IPS-18a (cell line): ENCODE results near the gene DMD.

ENCODE experiments used
- H3K27ac ChIP-seq: one replicate; pipeline ENCODE4 v1.5.1; 2013; ENCODE audit warnings: low read length
- H3K27me3 ChIP-seq: one replicate; pipeline ENCODE4 v1.6.1; 2013; ENCODE audit warnings: mild to moderate bottlenecking, low read length; ENCODE audit not compliant: control insufficient read depth, insufficient read depth
- H3K36me3 ChIP-seq: one replicate; pipeline ENCODE4 v1.6.1; 2013; ENCODE audit warnings: low read depth, low read length; ENCODE audit not compliant: control insufficient read depth
- H3K4me1 ChIP-seq: one replicate; pipeline ENCODE4 v1.6.1; 2013; ENCODE audit warnings: low read depth, low read length; ENCODE audit not compliant: control insufficient read depth
- H3K4me3 ChIP-seq: one replicate; pipeline ENCODE4 v1.5.1; 2013; ENCODE audit warnings: low read length
- H3K9ac ChIP-seq: one replicate; pipeline ENCODE4 v1.6.1; 2013; ENCODE audit warnings: mild to moderate bottlenecking, low read length, moderate library complexity
- H3K9me3 ChIP-seq: one replicate; pipeline ENCODE4 v1.6.1; 2013; ENCODE audit warnings: low read depth, low read length; ENCODE audit not compliant: control insufficient read depth

Gene DMD

GRCh38 chrX:31929366-31929765 lies 1282.0 kb downstream of the DMD start:
- Histone ChIP-seq H3K9me3 (peaks cover 16% of the 10 kb centered on the region), H3K4me3 (no peak overlapping the region), H3K27ac (no peak overlapping the region), H3K4me1 (no peaks in the 10 kb centered on the region), H3K27me3 (no peaks in the 10 kb centered on the region), H3K36me3 (no peaks in the 10 kb centered on the region), H3K9ac (no peak overlapping the region)

GRCh38 chrX:31921236-31921635 lies 1290.1 kb downstream of the DMD start:
- no peak overlapping the region for H3K27ac ChIP-seq
- peaks cover 15% of the 10 kb centered on the region for H3K9me3 ChIP-seq
- no peak overlapping the region for H3K4me3 ChIP-seq
- H3K36me3 ChIP-seq: no peaks in the 10 kb centered on the region
- no peak overlapping the region for H3K9ac ChIP-seq
- no peaks in the 10 kb centered on the region for H3K27me3 ChIP-seq
- H3K4me1 ChIP-seq: no peaks in the 10 kb centered on the region

GRCh38 chrX:31909850-31910572 lies 1301.3 kb downstream of the DMD start:
- no peaks in the 10 kb centered on the region for H3K36me3 ChIP-seq
- H3K9me3 ChIP-seq: peaks cover 28% of the 10 kb centered on the region

GRCh38 chrX:31894152-31894551 lies 1317.2 kb downstream of the DMD start:
- Histone ChIP-seq H3K9ac (no peak overlapping the region), H3K36me3 (no peaks in the 10 kb centered on the region), H3K4me1 (no peaks in the 10 kb centered on the region)

More at GRCh38 chrX:31909850-31910572, 1301.3 kb downstream of the DMD start:
- Histone ChIP-seq H3K27ac (no peak overlapping the region), H3K27me3 (no peaks in the 10 kb centered on the region), H3K4me1 (no peaks in the 10 kb centered on the region), H3K4me3 (no peak overlapping the region), H3K9ac (no peak overlapping the region)

GRCh38 chrX:31893525-31893924 lies 1317.8 kb downstream of the DMD start:
- peaks cover 5% of the 10 kb centered on the region for H3K9me3 ChIP-seq
- no peaks in the 10 kb centered on the region for H3K4me1 ChIP-seq
- H3K36me3 ChIP-seq: no peaks in the 10 kb centered on the region
- H3K9ac ChIP-seq: no peak overlapping the region
- H3K4me3 ChIP-seq: no peak overlapping the region
- no peaks in the 10 kb centered on the region for H3K27me3 ChIP-seq
- H3K27ac ChIP-seq: no peak overlapping the region

More at GRCh38 chrX:31894152-31894551, 1317.2 kb downstream of the DMD start:
- Histone ChIP-seq H3K27ac (no peak overlapping the region), H3K4me3 (no peak overlapping the region), H3K9me3 (peaks cover 5% of the 10 kb centered on the region), H3K27me3 (no peaks in the 10 kb centered on the region)

GRCh38 chrX:31889088-31889487 lies 1322.3 kb downstream of the DMD start:
- H3K4me3 ChIP-seq: no peak overlapping the region

GRCh38 chrX:31884535-31884934 lies 1326.8 kb downstream of the DMD start:
- no peaks in the 10 kb centered on the region for H3K36me3 ChIP-seq
- no peaks in the 10 kb centered on the region for H3K27me3 ChIP-seq
- no peak overlapping the region for H3K9ac ChIP-seq
- H3K9me3 ChIP-seq: peaks cover 6% of the 10 kb centered on the region
- no peak overlapping the region for H3K4me3 ChIP-seq
- H3K4me1 ChIP-seq: no peaks in the 10 kb centered on the region
- H3K27ac ChIP-seq: no peak overlapping the region

More at GRCh38 chrX:31889088-31889487, 1322.3 kb downstream of the DMD start:
- Histone ChIP-seq H3K27me3 (no peaks in the 10 kb centered on the region), H3K4me1 (no peaks in the 10 kb centered on the region), H3K9me3 (peaks cover 5% of the 10 kb centered on the region), H3K27ac (no peak overlapping the region), H3K9ac (no peak overlapping the region), H3K36me3 (no peaks in the 10 kb centered on the region)

GRCh38 chrX:31872007-31872406 lies 1339.3 kb downstream of the DMD start:
- H3K36me3 ChIP-seq: no peaks in the 10 kb centered on the region

GRCh38 chrX:31870267-31870666 lies 1341.1 kb downstream of the DMD start:
- Histone ChIP-seq H3K9ac (no peak overlapping the region), H3K9me3 (peaks cover 21% of the 10 kb centered on the region), H3K27me3 (no peaks in the 10 kb centered on the region), H3K4me3 (no peak overlapping the region), H3K4me1 (peaks cover 12% of the 10 kb centered on the region), H3K36me3 (no peaks in the 10 kb centered on the region), H3K27ac (no peak overlapping the region)

More at GRCh38 chrX:31872007-31872406, 1339.3 kb downstream of the DMD start:
- peaks cover 12% of the 10 kb centered on the region for H3K4me1 ChIP-seq
- no peak overlapping the region for H3K4me3 ChIP-seq
- H3K9me3 ChIP-seq: peaks cover 25% of the 10 kb centered on the region
- no peak overlapping the region for H3K9ac ChIP-seq
- H3K27me3 ChIP-seq: no peaks in the 10 kb centered on the region
- no peak overlapping the region for H3K27ac ChIP-seq

GRCh38 chrX:31860686-31861085 lies 1350.7 kb downstream of the DMD start:
- Histone ChIP-seq H3K27ac (no peak overlapping the region), H3K9me3 (peaks cover 15% of the 10 kb centered on the region), H3K9ac (no peak overlapping the region), H3K36me3 (no peaks in the 10 kb centered on the region), H3K27me3 (no peaks in the 10 kb centered on the region), H3K4me1 (no peaks in the 10 kb centered on the region), H3K4me3 (no peak overlapping the region)

GRCh38 chrX:31858915-31859314 lies 1352.4 kb downstream of the DMD start:
- H3K27ac ChIP-seq: no peak overlapping the region
- peaks cover 20% of the 10 kb centered on the region for H3K9me3 ChIP-seq

GRCh38 chrX:31854716-31855115 lies 1356.6 kb downstream of the DMD start:
- Histone ChIP-seq H3K4me3 (no peak overlapping the region), H3K9me3 (peaks cover 29% of the 10 kb centered on the region), H3K27me3 (no peaks in the 10 kb centered on the region), H3K27ac (no peak overlapping the region), H3K9ac (no peak overlapping the region), H3K36me3 (no peaks in the 10 kb centered on the region), H3K4me1 (no peaks in the 10 kb centered on the region)

More at GRCh38 chrX:31858915-31859314, 1352.4 kb downstream of the DMD start:
- Histone ChIP-seq H3K4me3 (no peak overlapping the region), H3K36me3 (no peaks in the 10 kb centered on the region), H3K27me3 (no peaks in the 10 kb centered on the region), H3K4me1 (no peaks in the 10 kb centered on the region), H3K9ac (no peak overlapping the region)
